HEK293T (cell line): ENCODE measurements around the gene SRP68.

Experiments used
- ELF4 ChIP-seq: fragments of 450-650 bp; IDR thresholded peaks from 2 replicates; pipeline ENCODE4 v1.6.1; 2017; ENCODE audit warnings: antibody characterized with exemption
- FOXA1 ChIP-seq: fragments of 450-650 bp; IDR thresholded peaks from 2 replicates; pipeline ENCODE4 v1.6.1; 2016; ENCODE audit warnings: mild to moderate bottlenecking
- FOXK2 ChIP-seq: fragments of 450-650 bp; IDR thresholded peaks from 2 replicates; pipeline ENCODE4 v1.6.1; 2016; ENCODE audit warnings: mild to moderate bottlenecking
- NFRKB ChIP-seq: fragments of 450-650 bp; IDR thresholded peaks from 2 replicates; pipeline ENCODE4 v1.6.1; 2016; ENCODE audit warnings: mild to moderate bottlenecking, moderate library complexity
- PKNOX1 ChIP-seq: fragments of 450-650 bp; IDR thresholded peaks from 2 replicates; pipeline ENCODE4 v1.6.1; 2016
- ZNF384 ChIP-seq: fragments of 450-650 bp; IDR thresholded peaks from 2 replicates; pipeline ENCODE4 v1.6.1; 2016

- TF ChIP-seq ZNF384 (no peak), PKNOX1 (no peak), FOXA1 (no peak), NFRKB (no peak), ELF4 (no peak), FOXK2 (no peak)
Measured at GRCh38 chr17:76036497-76037261, 35.6 kb downstream of the SRP68 start.
